K562 (cell line): ENCODE data around the gene EMP2. TPM values are rescaled to one million over a fixed set of nuclear protein-coding genes. Genes with fewer than 3 reads are reported as not detected.

Source experiments
- ATAC-seq: fragments of 200-7000 bp; cut with Tn5 transposase; 3 replicates; pipeline ENCODE4 v1.9.1; 2020; ENCODE audit warnings: moderate library complexity
- BruUV-seq: library from RNA; stranded (reverse); fragments of 400-500 nt; replicated peaks from 2 replicates; lab custom pipeline; 2021; lab: Mats Ljungman, UMichigan
- CTCF ChIA-PET: fragments of 300-600 bp; formaldehyde crosslinking; extraction: SDS; loops from one replicate; lab custom pipeline; 2021; ENCODE audit warnings: low intra/inter-chr PET ratio; lab: Yijun Ruan, JAX
- POLR2A ChIA-PET: fragments of 300-600, 350-650 bp; sonication (Branson Sonifier 250); formaldehyde crosslinking; extraction: SDS; loops from one replicate; lab custom pipeline; 2021; ENCODE audit warnings: antibody characterized with exemption, inconsistent platforms; lab: Yijun Ruan, JAX
- DNase-seq, 4 experiments: peaks; one replicate each; pipeline versions ENCODE4 v3.0.0 to v3.0.0-alpha.2; 2011 to 2018; ENCODE audit warnings: low spot score in 3 of 4, mixed read lengths in 3 of 4; ENCODE audit errors: extremely low read depth in 1 of 4
- FAIRE-seq: peaks from 2 replicates; lab custom pipeline; 2011; peaks lifted over from hg19 to GRCh38; lab: Jason Lieb, UNC
- H2AFZ ChIP-seq: 2 replicates; pipeline ENCODE4 v1.6.0; 2011; ENCODE audit warnings: low read depth, low read length, control low read depth, inconsistent platforms
- H3K27ac ChIP-seq: fragments of 200-600 bp; 3 replicates; pipeline ENCODE4 v1.8.0; 2011; ENCODE audit warnings: low read depth, mild to moderate bottlenecking, control low read depth, inconsistent platforms, low read length, moderate library complexity, mixed read lengths; ENCODE audit errors: extremely low read depth
- H3K27me3 ChIP-seq, 2 experiments: fragments of 300-600 bp in 1 of 2; 2 replicates in 1 of 2; 3 replicates in 1 of 2; pipeline versions ENCODE4 v1.6.0 to v1.8.0; 2011; ENCODE audit warnings: inconsistent platforms in 2 of 2, low read length in 2 of 2, mild to moderate bottlenecking in 1 of 2, mixed read lengths in 1 of 2, moderate library complexity in 1 of 2; ENCODE audit not compliant: control insufficient read depth in 2 of 2, insufficient read depth in 2 of 2
- H3K36me3 ChIP-seq: fragments of 300-600 bp; 3 replicates; pipeline ENCODE4 v1.8.0; 2011; ENCODE audit warnings: mild to moderate bottlenecking, low read length, inconsistent platforms; ENCODE audit not compliant: control insufficient read depth, insufficient read depth
- H3K4me1 ChIP-seq, 2 experiments: fragments of 200-600 bp in 1 of 2; replicated peaks in 1 of 2; 2 replicates in 1 of 2; 3 replicates in 1 of 2; pipeline versions ENCODE4 v1.5.1 to v1.8.0; 2011; ENCODE audit warnings: inconsistent platforms in 2 of 2, low read length in 2 of 2, mild to moderate bottlenecking in 1 of 2, mixed read lengths in 1 of 2, moderate library complexity in 1 of 2; ENCODE audit not compliant: control insufficient read depth in 2 of 2, insufficient read depth in 2 of 2
- H3K4me2 ChIP-seq: 2 replicates; pipeline ENCODE4 v1.6.1; 2011; ENCODE audit warnings: low read length, control low read depth, inconsistent platforms, mixed read lengths; ENCODE audit not compliant: insufficient read depth
- H3K4me3 ChIP-seq: fragments of 200-600 bp; sonication (generic), shearing (Covaris generic); 2 replicates; pipeline ENCODE4 v1.5.1; 2016; ENCODE audit warnings: control low read depth, inconsistent platforms
- H3K79me2 ChIP-seq: fragments of 200-600 bp; 3 replicates; pipeline ENCODE4 v1.8.0; 2011; ENCODE audit warnings: low read length, inconsistent platforms; ENCODE audit not compliant: control insufficient read depth, insufficient read depth
- H3K9ac ChIP-seq, 2 experiments: 2 replicates each; pipeline versions ENCODE4 v1.6.0 to v1.6.1; 2011; ENCODE audit warnings: low read depth in 2 of 2, low read length in 2 of 2, control low read depth in 1 of 2, inconsistent platforms in 1 of 2, mild to moderate bottlenecking in 1 of 2, mixed read lengths in 1 of 2; ENCODE audit not compliant: insufficient read depth in 1 of 2
- H3K9me1 ChIP-seq: one replicate; pipeline ENCODE4 v1.6.0; 2011; ENCODE audit warnings: inconsistent platforms, mild to moderate bottlenecking, low read length, moderate library complexity; ENCODE audit not compliant: control insufficient read depth, insufficient read depth
- H3K9me3 ChIP-seq: replicated peaks from 2 replicates; pipeline ENCODE4 v1.5.1; 2011; ENCODE audit warnings: low read depth, low read length, inconsistent platforms; ENCODE audit not compliant: control insufficient read depth, insufficient read depth
- H4K20me1 ChIP-seq: replicated peaks from 2 replicates; pipeline ENCODE4 v1.6.1; 2011; ENCODE audit warnings: low read length, inconsistent platforms, mixed read lengths; ENCODE audit not compliant: control insufficient read depth, insufficient read depth
- DLX4 ChIP-seq: fragments of 250-450 bp; sonication (Bioruptor Pico); IDR thresholded peaks from 2 replicates; pipeline ENCODE4 v1.6.1; 2021; ENCODE audit warnings: mild to moderate bottlenecking
- KHSRP ChIP-seq: fragments of 450-650 bp; IDR thresholded peaks from 2 replicates; pipeline ENCODE4 v1.6.1; 2017
- NFYB ChIP-seq: IDR thresholded peaks from 2 replicates; pipeline ENCODE4 v1.6.1; 2011; ENCODE audit warnings: mild to moderate bottlenecking, moderate library complexity; ENCODE audit not compliant: insufficient read length; ENCODE audit errors: extremely low read depth
- NR2F6 ChIP-seq: fragments of 450-650 bp; formaldehyde crosslinking; IDR thresholded peaks from 2 replicates; pipeline ENCODE4 v1.4.0; 2020; ENCODE audit warnings: mild to moderate bottlenecking
- PPARD ChIP-seq: fragments of 250-450 bp; sonication (Bioruptor Pico); IDR thresholded peaks from 2 replicates; pipeline ENCODE4 v1.8.0; 2022; ENCODE audit warnings: inconsistent platforms, mild to moderate bottlenecking, moderate library complexity
- RAD51 ChIP-seq: fragments of 450-650 bp; IDR thresholded peaks from 2 replicates; pipeline ENCODE4 v1.7.1; 2016; ENCODE audit warnings: low read depth, mild to moderate bottlenecking, borderline replicate concordance
- RNF2 ChIP-seq: sonication (generic); IDR thresholded peaks from 2 replicates; pipeline ENCODE4 v1.6.1; 2016
- RREB1 ChIP-seq: fragments of 250-450 bp; sonication (Bioruptor Pico); IDR thresholded peaks from 2 replicates; pipeline ENCODE4 v1.4.0; 2020
- SIRT6 ChIP-seq: IDR thresholded peaks from one replicate; pipeline ENCODE4 v1.6.1; 2012; ENCODE audit warnings: low read depth, mild to moderate bottlenecking, control low read depth, inconsistent platforms, low read length, moderate library complexity
- SMAD2 ChIP-seq: fragments of 150-350 bp; IDR thresholded peaks from 2 replicates; pipeline ENCODE4 v1.6.1; 2014; ENCODE audit warnings: low read depth, mild to moderate bottlenecking, low read length
- SNAPC5 ChIP-seq: fragments of 250-450 bp; sonication (Bioruptor Pico); IDR thresholded peaks from 2 replicates; pipeline ENCODE4 v1.8.0; 2021; ENCODE audit warnings: moderate library complexity, mild to moderate bottlenecking, inconsistent platforms
- USF1 ChIP-seq: sonication (generic); formaldehyde crosslinking; IDR thresholded peaks from 2 replicates; pipeline ENCODE4 v1.9.0; 2022; ENCODE audit warnings: mild to moderate bottlenecking, missing genetic modification reagents
- WGBS: fragments of 100-300 bp; shearing (Covaris generic); methylation state at CpG from one replicate; pipeline ENCODE4 v1.1.6; 2016; ENCODE audit warnings: low coverage, mixed read lengths; ENCODE audit not compliant: insufficient coverage; ENCODE audit errors: missing lambda C conversion rate; 5-methylcytosine and 5-hydroxymethylcytosine counted together
- in situ Hi-C: fragments of 300-500 bp; cut with MboI; formaldehyde crosslinking; loops from 4 replicates; pipeline ENCODE4 v1.15.0; 2018; ENCODE audit warnings: inconsistent platforms, mixed read lengths
- intact Hi-C: fragments of 100-400 bp; cut with micrococcal nuclease; formaldehyde crosslinking; loops from 2 replicates; pipeline ENCODE4 v1.14.2; 2022
- polyA plus RNA-seq, 8 experiments: library from polyadenylated mRNA; depleted of rRNA in 4 of 8; stranded (reverse) in 5 of 8; unstranded in 3 of 8; fragments of >200 nt; fragmentation: Nextera tagmentation in 2 of 8; fragmentation: Illumina TruSeq in 1 of 8; extraction: Ambion mirVana in 2 of 8; extraction: Trizol in 1 of 8; gene quantifications; 2 replicates each; pipeline versions ENCODE4 v1.2.1 to v1.2.3, GENCODE V29; 2011 to 2014; ENCODE audit warnings: inconsistent platforms in 1 of 8, missing spikeins in 1 of 8
- total RNA-seq, 7 experiments: library from RNA; depleted of rRNA in 6 of 7; stranded (reverse); fragments of >200 nt in 6 of 7; fragmentation: Illumina TruSeq in 2 of 7; extraction: Trizol in 2 of 7; gene quantifications; 2 replicates each; pipeline versions ENCODE4 v1.2.1 to v1.2.3, GENCODE V29; 2011 to 2021; ENCODE audit warnings: low replicate concordance in 1 of 7

EMP2 gene
- total and polyA plus RNA-seq, 9 of the 15 experiments (the other 6 are each of a cell fraction or from before 2014, with no cell fraction given), result 0.73 to 6.2 (median 3.1) TPM

- no peak for DNase-seq
- H3K27ac ChIP-seq, result no peak overlapping the region
- ChIA-PET CTCF (no interaction called here), POLR2A (interaction anchor here (0.7 kb wide), 1 partner anchor 177 kb away, joined by 3 read pairs; no protein-coding TSS in a partner anchor)
- FAIRE-seq, result no peak
- ATAC-seq, result no peak
- H3K4me1 ChIP-seq, result peaks cover 0 to 15% of the 10 kb centered on the region in 2 experiments; a peak in 4 of 5 replicates
- H3K4me2 ChIP-seq, result no peak overlapping the region
- H2AFZ ChIP-seq, result no peak overlapping the region
- no peak overlapping the region for H3K4me3 ChIP-seq
- intact Hi-C loops, result no loop called here
- no peak overlapping the region for H3K9ac ChIP-seq
- H4K20me1 ChIP-seq, result peaks cover 4% of the 10 kb centered on the region; the same call in 1 of the 2 replicates
- in situ Hi-C loops, result no loop called here
- BruUV-seq, result no TSS peak
- peaks cover 2% of the 10 kb centered on the region for H3K9me1 ChIP-seq
- no peaks in the 10 kb centered on the region for H3K79me2 ChIP-seq
- peaks cover 35 to 71% of the 10 kb centered on the region in 2 experiments for H3K27me3 ChIP-seq
- H3K36me3 ChIP-seq, result no peaks in the 10 kb centered on the region
- 0% methylated on average over 4 of the region's 4 CpGs for WGBS
- H3K9me3 ChIP-seq, result no peaks in the 10 kb centered on the region
- TF ChIP-seq SNAPC5 (CRISPR knock-in tag), result no peak
- no peak for TF ChIP-seq SMAD2
- TF ChIP-seq DLX4, result no peak
- no peak for TF ChIP-seq RNF2
- TF ChIP-seq PPARD (CRISPR knock-in tag), result no peak
- no peak for TF ChIP-seq NR2F6 (CRISPR knock-in tag)
- TF ChIP-seq RREB1 (CRISPR knock-in tag), result no peak
- peak; percentile 85 for TF ChIP-seq USF1 (CRISPR knock-in tag)
- TF ChIP-seq SIRT6, result no peak
- peak; percentile 7 for TF ChIP-seq NFYB
- TF ChIP-seq KHSRP, result no peak
- peak; percentile 69 for TF ChIP-seq RAD51
These were observed 2.9 kb upstream of the EMP2 start for GRCh38 chr16:10583269-10583668.
